Right lobe of liver (tissue), 4 donors: ENCODE results near the gene TF.

Source experiments
- POLR2A ChIP-seq: fragments of 450-650 bp; IDR thresholded peaks from one replicate; pipeline ENCODE4 v1.6.1; 2017; ENCODE audit warnings: antibody characterized with exemption, mild to moderate bottlenecking
- TF ChIP-seq, protein P1 (sequence below), 4 donors: fragments of 200-600 bp in 3 of 4; fragments of 450-650 bp in 1 of 4; IDR thresholded peaks; one replicate each; pipeline versions ENCODE4 v1.5.1 to v1.8.0; 2016 to 2022; ENCODE audit warnings: antibody characterized with exemption in 4 of 4, mild to moderate bottlenecking in 2 of 4
- donor health status: DM: no; HTN: no; CAD: no.
- donor health status: DM: no; HTN: no; CAD: no.
- donor health status: DM: no; HTN: yes; CAD: no.

DNA sequence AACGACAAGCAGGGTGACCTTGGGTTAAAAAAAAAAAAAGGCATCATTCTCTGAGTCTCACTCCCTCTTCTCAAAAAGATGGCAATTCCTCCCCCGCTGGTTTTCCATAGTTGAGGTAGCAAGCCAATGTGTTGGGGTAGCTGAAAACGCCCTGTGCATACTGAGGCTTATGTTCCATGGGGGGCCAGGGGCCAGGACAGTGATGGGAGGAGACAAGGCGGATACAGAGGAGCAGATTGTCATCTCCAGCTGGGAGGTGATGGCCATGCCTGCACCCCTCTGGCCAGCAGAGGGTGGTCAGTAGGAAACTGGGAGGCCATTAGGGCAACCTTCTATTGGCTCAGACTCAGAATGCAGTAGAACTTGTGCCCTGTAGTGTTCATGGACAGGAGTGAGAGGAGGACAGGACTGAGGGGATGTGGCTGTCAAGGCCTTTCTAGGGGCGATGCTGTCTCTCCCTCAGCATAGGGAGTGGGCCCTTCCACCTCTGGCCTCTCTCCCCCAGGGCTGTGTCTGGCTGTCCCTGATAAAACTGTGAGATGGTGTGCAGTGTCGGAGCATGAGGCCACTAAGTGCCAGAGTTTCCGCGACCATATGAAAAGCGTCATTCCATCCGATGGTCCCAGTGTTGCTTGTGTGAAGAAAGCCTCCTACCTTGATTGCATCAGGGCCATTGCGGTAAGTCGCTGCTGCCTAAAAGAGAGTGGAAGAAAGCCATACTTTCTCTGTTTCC lies 1.9 kb downstream of the TF start:
- TF ChIP-seq, protein P1, sequence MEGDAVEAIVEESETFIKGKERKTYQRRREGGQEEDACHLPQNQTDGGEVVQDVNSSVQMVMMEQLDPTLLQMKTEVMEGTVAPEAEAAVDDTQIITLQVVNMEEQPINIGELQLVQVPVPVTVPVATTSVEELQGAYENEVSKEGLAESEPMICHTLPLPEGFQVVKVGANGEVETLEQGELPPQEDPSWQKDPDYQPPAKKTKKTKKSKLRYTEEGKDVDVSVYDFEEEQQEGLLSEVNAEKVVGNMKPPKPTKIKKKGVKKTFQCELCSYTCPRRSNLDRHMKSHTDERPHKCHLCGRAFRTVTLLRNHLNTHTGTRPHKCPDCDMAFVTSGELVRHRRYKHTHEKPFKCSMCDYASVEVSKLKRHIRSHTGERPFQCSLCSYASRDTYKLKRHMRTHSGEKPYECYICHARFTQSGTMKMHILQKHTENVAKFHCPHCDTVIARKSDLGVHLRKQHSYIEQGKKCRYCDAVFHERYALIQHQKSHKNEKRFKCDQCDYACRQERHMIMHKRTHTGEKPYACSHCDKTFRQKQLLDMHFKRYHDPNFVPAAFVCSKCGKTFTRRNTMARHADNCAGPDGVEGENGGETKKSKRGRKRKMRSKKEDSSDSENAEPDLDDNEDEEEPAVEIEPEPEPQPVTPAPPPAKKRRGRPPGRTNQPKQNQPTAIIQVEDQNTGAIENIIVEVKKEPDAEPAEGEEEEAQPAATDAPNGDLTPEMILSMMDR (IDR thresholded peaks at IDR 0.05): no peak
- no peak for TF ChIP-seq POLR2A
